Loucy (cell line): ENCODE data around the gene MCC.

Experiments
- EZH2phosphoT487 ChIP-seq: fragments of 200-600 bp; IDR thresholded peaks from 2 replicates; pipeline ENCODE4 v1.6.1; 2018; ENCODE audit warnings: antibody characterized with exemption, mild to moderate bottlenecking, moderate library complexity, borderline replicate concordance
- TF ChIP-seq, protein P1 (sequence below): fragments of 200-600 bp; sonication (generic); conservative IDR thresholded peaks from 2 replicates; pipeline ENCODE4 v1.5.1; 2014; ENCODE audit warnings: mild to moderate bottlenecking, antibody characterized with exemption, low read length

DNA sequence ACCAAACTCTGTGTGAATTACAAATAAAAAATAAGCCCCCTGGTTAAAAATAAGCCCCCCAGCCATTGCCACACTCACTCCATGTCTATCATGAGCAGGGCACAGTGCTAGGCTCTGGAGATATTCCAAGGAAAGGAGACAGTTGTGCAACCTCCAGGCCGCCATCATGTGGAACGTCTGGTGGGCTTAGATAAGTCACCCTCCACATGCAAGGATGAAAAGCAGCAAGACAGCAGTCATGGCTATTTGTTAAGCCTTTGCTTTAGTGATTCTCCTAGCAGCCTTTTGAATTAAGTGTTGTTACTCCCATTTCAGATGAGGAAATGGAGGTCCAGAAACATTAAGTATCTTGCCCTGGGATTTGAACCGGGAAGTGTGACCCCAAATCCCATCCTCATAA lies 416.9 kb downstream of the MCC start:
- TF ChIP-seq, protein P1, sequence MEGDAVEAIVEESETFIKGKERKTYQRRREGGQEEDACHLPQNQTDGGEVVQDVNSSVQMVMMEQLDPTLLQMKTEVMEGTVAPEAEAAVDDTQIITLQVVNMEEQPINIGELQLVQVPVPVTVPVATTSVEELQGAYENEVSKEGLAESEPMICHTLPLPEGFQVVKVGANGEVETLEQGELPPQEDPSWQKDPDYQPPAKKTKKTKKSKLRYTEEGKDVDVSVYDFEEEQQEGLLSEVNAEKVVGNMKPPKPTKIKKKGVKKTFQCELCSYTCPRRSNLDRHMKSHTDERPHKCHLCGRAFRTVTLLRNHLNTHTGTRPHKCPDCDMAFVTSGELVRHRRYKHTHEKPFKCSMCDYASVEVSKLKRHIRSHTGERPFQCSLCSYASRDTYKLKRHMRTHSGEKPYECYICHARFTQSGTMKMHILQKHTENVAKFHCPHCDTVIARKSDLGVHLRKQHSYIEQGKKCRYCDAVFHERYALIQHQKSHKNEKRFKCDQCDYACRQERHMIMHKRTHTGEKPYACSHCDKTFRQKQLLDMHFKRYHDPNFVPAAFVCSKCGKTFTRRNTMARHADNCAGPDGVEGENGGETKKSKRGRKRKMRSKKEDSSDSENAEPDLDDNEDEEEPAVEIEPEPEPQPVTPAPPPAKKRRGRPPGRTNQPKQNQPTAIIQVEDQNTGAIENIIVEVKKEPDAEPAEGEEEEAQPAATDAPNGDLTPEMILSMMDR = no peak
- no peak for TF ChIP-seq EZH2phosphoT487
